GM13976 (cell line): ENCODE data around the gene ARHGEF7.

Source experiments
- DNase-seq: peaks from one replicate; pipeline ENCODE4 v3.0.0; 2012; ENCODE audit warnings: low spot score
- CTCF ChIP-seq: IDR thresholded peaks from 2 replicates; pipeline ENCODE4 v1.5.1; 2012; ENCODE audit warnings: borderline replicate concordance, mild to moderate bottlenecking; ENCODE audit not compliant: insufficient read depth; ENCODE audit errors: extremely low read depth, missing control alignments, control extremely low read depth
- in situ Hi-C: fragments of 300-500 bp; cut with MboI; formaldehyde crosslinking; loops from one replicate; pipeline ENCODE4 v1.12.0; 2022; ENCODE audit warnings: low sequenced_read_pairs, mixed read lengths, inconsistent platforms; ENCODE audit not compliant: unreplicated experiment

The ARHGEF7 gene

GRCh38 chr13:111338841-111339240, 223.7 kb downstream of the ARHGEF7 start:
- no peak for DNase-seq
- no peak for TF ChIP-seq CTCF
- in situ Hi-C loops, result no loop called here

GRCh38 chr13:111339366-111340143, 224.4 kb downstream of the ARHGEF7 start:
- in situ Hi-C loops, result no loop called here
- DNase-seq, result peak; percentile 19
- TF ChIP-seq CTCF, result no peak

- in situ Hi-C loops, result no loop called here
- DNase-seq, result no peak
- no peak for TF ChIP-seq CTCF
Observed at GRCh38 chr13:111341886-111342285, 226.8 kb downstream of the ARHGEF7 start.

- in situ Hi-C loops, result no loop called here
- no peak for DNase-seq
- no peak for TF ChIP-seq CTCF
Observed at GRCh38 chr13:111342721-111343120, 227.6 kb downstream of the ARHGEF7 start.

- DNase-seq, result no peak
- in situ Hi-C loops, result no loop called here
- no peak for TF ChIP-seq CTCF
Observed at GRCh38 chr13:111343186-111343805, 228.2 kb downstream of the ARHGEF7 start.

GRCh38 chr13:111344471-111345191, 229.5 kb downstream of the ARHGEF7 start:
- in situ Hi-C loops, result no loop called here
- DNase-seq, result no peak
- TF ChIP-seq CTCF, result no peak
